Measurements from ENCODE around the gene TTF1.

Gene TTF1

GRCh38 chr9:132364068-132364467, 42.6 kb downstream of the TTF1 start:
- DNase-seq (ENCODE audit: low read depth) = no peak

GRCh38 chr9:132357764-132358163, 48.9 kb downstream of the TTF1 start:
- DNase-seq (ENCODE audit: low read depth) = no peak

DNA sequence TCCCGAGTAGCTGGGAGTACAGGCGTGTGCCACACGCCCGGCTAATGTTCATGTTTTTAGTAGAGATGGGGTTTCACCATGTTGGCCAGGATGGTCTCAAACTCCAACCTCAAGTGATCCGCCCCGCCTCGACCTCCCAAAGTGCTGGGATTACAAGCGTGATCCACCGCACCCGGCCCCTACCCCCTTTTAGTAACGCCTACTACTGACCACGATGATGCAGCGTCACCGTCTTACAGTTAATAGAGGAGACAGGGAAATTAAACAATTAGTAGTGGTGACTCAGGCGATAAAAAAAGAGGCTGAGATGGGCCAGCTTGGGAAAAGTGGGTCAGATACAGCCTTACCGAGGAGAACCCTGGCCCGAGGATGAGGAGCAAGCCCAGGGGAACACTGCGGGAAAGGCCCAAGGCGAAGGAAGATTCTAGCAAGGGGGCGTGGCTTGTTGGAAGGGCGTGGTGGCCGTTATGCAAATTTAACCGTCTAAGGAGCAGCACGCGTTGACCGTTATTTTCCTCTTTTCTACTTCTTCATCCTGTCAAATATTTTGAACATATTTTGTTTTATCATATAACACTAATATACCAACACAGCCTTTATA, 50.2 kb downstream of the TTF1 start:
- DNase-seq (ENCODE audit: low read depth) = no peak

- peak; percentile 95 for DNase-seq (ENCODE audit: low read depth)
Measured at GRCh38 chr9:132354637-132355355, 51.8 kb downstream of the TTF1 start, which contains the start of gene SETX. Gene SETX (minus strand): TSS chr9:132354986. CDS start chr9:132349428, 5,558 bp downstream.

DNA sequence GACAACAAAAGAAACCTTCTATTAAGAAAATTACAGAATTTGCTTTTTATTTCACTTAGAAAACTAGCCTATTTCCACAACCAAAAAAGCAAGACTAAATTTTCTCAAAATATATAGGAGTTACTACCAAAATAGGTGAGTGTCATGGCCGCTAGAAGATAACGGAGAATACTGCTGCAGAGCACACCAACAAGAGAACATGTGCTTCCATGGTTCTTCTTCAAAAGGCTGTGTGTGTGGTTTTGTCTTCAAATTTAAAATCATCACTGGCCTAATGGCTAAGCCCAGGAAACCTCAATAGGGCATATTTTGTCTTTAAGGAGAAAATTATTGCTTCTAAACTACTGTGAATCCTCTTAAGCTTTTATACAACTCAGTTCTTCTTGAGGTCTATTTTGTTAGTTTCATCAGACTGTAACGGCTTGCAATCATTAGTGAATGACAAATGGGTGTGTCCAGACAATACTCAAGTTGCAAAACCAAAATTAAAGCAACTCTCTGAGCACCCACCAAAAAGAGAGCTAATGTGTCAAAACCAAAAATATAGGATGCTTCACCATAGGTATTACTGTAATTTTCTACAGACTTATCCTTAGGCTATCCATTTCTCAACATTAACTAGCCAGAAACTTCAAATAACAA, 55.1 kb downstream of the TTF1 start:
- DNase-seq (ENCODE audit: low read depth) = no peak

GRCh38 chr9:132350861-132351315, 55.8 kb downstream of the TTF1 start:
- DNase-seq (ENCODE audit: low read depth) = no peak

DNA sequence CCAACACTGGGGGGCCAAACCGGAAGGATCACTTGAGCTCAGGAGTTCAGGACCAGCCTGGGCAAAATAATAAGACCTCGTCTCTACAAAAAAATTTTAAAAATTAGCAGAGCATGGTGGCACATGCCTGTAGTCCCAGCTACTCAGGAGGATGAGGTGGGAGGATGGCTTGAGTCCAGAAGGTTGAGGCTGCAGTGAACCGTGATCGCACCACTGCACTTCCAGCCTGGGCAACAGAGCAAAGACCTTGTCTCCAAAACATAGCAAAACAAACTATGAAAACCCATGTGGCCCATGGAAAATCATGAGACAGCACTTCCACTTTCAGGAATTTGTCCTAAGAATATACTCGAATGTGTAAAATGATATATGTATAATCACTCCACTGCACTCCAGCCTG, 58.0 kb downstream of the TTF1 start:
- DNase-seq (ENCODE audit: low read depth) = no peak

GRCh38 chr9:132346177-132346576, 60.5 kb downstream of the TTF1 start:
- no peak for DNase-seq (ENCODE audit: low read depth)

GRCh38 chr9:132341177-132341840, 65.3 kb downstream of the TTF1 start:
- no peak for DNase-seq (ENCODE audit: low read depth)

DNA sequence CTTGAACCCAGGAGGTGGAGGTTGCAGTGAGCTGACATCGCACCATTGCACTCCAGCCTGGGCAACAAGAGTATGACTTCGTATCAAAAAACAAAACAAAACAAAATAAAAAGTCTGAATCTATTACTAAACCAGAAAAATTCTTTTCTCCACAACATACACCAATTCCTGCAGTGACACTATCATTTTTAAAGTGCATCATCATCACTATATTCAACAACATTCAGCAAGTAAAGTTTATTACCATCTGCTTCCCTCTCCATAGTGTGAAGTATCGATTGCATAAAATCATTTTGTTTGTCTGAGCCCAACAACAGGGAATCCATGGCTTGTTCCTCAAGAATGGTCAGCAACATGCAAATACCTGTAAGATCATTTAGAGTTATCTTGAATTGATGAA, 72.3 kb downstream of the TTF1 start:
- no peak for DNase-seq (ENCODE audit: low read depth)

GRCh38 chr9:132333556-132333955, 73.1 kb downstream of the TTF1 start:
- no peak for DNase-seq (ENCODE audit: low read depth)

DNA sequence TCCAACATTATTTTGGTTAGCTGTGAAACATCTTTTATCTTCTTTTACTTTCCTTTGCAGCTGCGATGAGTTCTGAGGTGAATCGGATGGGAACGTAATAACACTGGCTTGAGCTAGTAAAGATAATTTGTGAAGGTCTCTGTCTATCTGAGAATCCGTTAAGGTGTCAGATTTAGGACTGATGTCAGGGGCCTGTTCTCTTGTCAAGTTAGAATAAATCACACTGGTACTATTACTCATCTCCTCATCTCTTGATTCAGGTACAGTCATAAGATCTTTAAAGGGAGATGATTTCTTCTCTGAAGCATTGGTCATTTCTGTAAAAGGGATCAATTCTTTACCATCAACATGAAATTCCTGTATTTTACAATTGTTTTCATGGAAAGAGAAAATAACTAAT, 78.1 kb downstream of the TTF1 start:
- no peak for DNase-seq (ENCODE audit: low read depth)

DNA sequence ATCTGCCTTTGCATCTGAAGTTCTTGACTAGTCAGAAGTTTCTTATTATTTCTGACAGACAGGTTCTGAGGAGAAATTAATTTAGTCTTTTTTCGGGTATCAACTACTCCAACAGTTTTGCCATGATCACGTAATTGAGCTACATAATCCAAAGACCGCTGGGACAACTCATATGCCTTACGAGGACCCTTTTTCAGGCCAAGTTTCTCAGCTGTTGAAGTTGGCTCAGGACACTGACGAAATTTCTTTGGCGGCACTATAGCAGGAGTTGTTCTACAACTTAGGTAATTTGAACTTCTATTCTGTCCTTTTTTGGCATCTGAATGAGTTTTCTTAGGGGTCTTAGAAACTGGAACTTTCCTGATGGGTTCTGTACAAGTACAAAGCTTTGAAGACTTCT, 79.1 kb downstream of the TTF1 start:
- DNase-seq (ENCODE audit: low read depth) = no peak
